ENCODE data around the gene IQSEC1.

The IQSEC1 gene

DNA sequence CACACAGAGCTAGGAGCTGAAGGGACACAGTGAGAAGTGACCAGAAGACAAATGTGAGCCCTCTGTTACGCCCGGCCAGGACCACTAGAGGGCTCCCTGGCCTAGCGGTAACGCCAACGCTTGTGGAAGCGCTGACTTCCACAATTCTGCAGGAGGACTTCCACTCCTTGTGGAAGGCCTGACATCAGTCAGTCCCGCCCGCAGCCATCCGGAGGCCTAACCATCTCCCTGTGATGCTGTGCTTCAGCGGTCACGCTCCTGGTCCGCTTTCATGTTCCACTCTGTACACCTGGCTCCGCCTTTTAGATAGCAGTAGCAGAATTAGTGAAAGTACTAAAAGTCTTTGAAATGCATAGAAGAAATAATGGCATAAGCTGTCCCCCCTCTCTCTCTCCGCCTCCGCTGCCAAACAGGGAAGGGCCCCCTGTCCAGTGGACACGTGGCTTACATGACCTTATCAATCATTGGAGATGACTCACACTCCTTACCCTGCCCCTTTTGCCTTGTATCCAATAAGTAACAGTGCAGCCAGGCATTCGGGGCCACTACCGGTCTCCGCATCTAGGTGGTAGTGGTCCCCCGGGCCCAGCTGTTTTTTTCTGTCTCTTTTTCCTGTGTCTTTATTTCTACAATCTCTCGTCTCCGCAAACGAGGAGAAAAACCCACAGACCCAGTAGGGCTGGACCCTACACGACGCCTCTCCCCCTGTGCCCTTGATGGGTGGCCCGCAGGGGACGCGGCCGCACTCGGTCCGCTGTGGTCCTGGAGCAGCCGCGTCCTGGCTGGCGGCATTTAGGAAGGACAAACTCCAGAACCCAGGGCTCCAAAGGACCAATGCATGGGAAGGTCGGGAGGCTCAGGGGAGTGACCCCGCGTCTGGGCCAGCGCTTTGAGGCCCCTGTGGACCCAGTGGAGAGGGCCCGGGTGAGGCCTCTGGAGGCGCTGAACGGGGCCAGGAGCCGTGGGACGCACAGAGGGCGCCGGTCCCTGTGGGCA, 204.9 kb downstream of the IQSEC1 start:
- Histone ChIP-seq H3K9ac (ENCODE audit: low read length) (peak overlapping the region; percentile 54), H4K8ac (ENCODE audit: low read length) (peak overlapping the region; percentile 90), H3K4me1 (ENCODE audit: control insufficient read depth, insufficient read depth, low read depth, low read length) (peaks cover 8% of the 10 kb centered on the region), H3K27ac (ENCODE audit: low read length, poor library complexity, severe bottlenecking) (peak overlapping the region; percentile 21), H2AK5ac (ENCODE audit: low read length, severe bottlenecking) (no peak overlapping the region), H3K23ac (ENCODE audit: low read length in 2 of 2) (no peak overlapping the region), H3K79me1 (replicated peaks; ENCODE audit: low read length, poor library complexity, severe bottlenecking) (no peaks in the 10 kb centered on the region), H3K27me3 (ENCODE audit: control insufficient read depth in 1 of 2, insufficient read depth in 1 of 2, low read length in 2 of 2) (peaks cover 11 to 35% of the 10 kb centered on the region in 2 experiments), H3K4ac (ENCODE audit: low read depth in 1 of 2, low read length in 2 of 2) (peak overlapping the region; percentile 49 to 57), H3K4me3 (ENCODE audit: insufficient read depth in 1 of 2, low read depth in 1 of 2, low read length in 2 of 2) (peak overlapping the region in 1 of 2 experiments; percentile 53), H3K14ac (ENCODE audit: low read length in 2 of 2) (no peak overlapping the region), H2BK5ac (ENCODE audit: low read depth, low read length, poor library complexity, severe bottlenecking) (no peak overlapping the region), H2AFZ (ENCODE audit: low read depth, low read length) (peak overlapping the region; percentile 93), H3K4me2 (ENCODE audit: low read length, poor library complexity, severe bottlenecking) (peak overlapping the region; percentile 92), H3K18ac (ENCODE audit: low read depth in 1 of 2, low read length in 2 of 2) (peak overlapping the region in 1 of 2 experiments; percentile 55), H4K91ac (ENCODE audit: low read length) (peak overlapping the region; percentile 83), H3K36me3 (ENCODE audit: control insufficient read depth in 1 of 2, insufficient read depth in 2 of 2, low read depth in 1 of 2, low read length in 2 of 2) (no peaks in the 10 kb centered on the region), H2BK120ac (ENCODE audit: low read depth, low read length) (peak overlapping the region; percentile 35), H2BK15ac (ENCODE audit: low read depth, poor library complexity, severe bottlenecking) (peak overlapping the region; percentile 58), H3K9me3 (ENCODE audit: control insufficient read depth, low read length) (peaks cover 12% of the 10 kb centered on the region), H2BK12ac (ENCODE audit: low read length in 2 of 2) (peak overlapping the region in 1 of 2 experiments; percentile 10)
- 5% methylated on average over 37 of the region's 45 CpGs for WGBS
- peak; percentile 93 for DNase-seq

DNA sequence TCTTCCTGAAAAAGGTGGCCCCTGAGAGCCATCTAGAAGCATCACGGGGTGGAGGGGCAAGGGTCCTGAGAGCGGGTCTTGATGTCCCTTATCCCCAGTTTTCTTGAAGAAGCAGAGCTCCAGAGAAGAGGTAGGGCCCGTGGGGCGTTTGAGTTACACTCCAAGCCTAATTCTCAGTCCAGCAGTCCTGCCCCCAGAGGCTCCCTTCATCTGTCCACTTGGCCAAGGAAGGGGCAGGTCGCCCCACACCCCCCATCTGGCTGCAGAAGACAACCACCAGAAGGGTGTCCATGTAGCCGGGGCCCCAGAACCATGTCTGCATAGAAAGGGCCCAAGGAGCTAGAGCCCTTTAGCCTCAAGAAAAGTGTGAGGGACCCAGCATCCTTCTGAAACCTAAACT, 206.4 kb downstream of the IQSEC1 start:
- Histone ChIP-seq H3K79me1 (replicated peaks; ENCODE audit: low read length, poor library complexity, severe bottlenecking) (no peaks in the 10 kb centered on the region), H3K4me1 (ENCODE audit: control insufficient read depth, insufficient read depth, low read depth, low read length) (peaks cover 8% of the 10 kb centered on the region), H2BK12ac (ENCODE audit: low read length in 2 of 2) (no peak overlapping the region), H2AK5ac (ENCODE audit: low read length, severe bottlenecking) (no peak overlapping the region), H3K9me3 (ENCODE audit: control insufficient read depth, low read length) (peaks cover 12% of the 10 kb centered on the region), H2BK5ac (ENCODE audit: low read depth, low read length, poor library complexity, severe bottlenecking) (no peak overlapping the region), H3K18ac (ENCODE audit: low read depth in 1 of 2, low read length in 2 of 2) (no peak overlapping the region), H3K4me3 (ENCODE audit: insufficient read depth in 1 of 2, low read depth in 1 of 2, low read length in 2 of 2) (no peak overlapping the region), H2BK120ac (ENCODE audit: low read depth, low read length) (no peak overlapping the region), H3K14ac (ENCODE audit: low read length in 2 of 2) (no peak overlapping the region), H3K27ac (ENCODE audit: low read length, poor library complexity, severe bottlenecking) (no peak overlapping the region), H2BK15ac (ENCODE audit: low read depth, poor library complexity, severe bottlenecking) (no peak overlapping the region), H3K36me3 (ENCODE audit: control insufficient read depth in 1 of 2, insufficient read depth in 2 of 2, low read depth in 1 of 2, low read length in 2 of 2) (no peaks in the 10 kb centered on the region), H2AFZ (ENCODE audit: low read depth, low read length) (no peak overlapping the region), H4K91ac (ENCODE audit: low read length) (no peak overlapping the region), H3K27me3 (ENCODE audit: control insufficient read depth in 1 of 2, insufficient read depth in 1 of 2, low read length in 2 of 2) (peaks cover 15 to 32% of the 10 kb centered on the region in 2 experiments), H3K4ac (ENCODE audit: low read depth in 1 of 2, low read length in 2 of 2) (no peak overlapping the region), H3K9ac (ENCODE audit: low read length) (no peak overlapping the region), H4K8ac (ENCODE audit: low read length) (no peak overlapping the region), H3K23ac (ENCODE audit: low read length in 2 of 2) (no peak overlapping the region), H3K4me2 (ENCODE audit: low read length, poor library complexity, severe bottlenecking) (no peak overlapping the region)
- 70% methylated on average over 6 of the region's 6 CpGs for WGBS
- DNase-seq: no peak

DNA sequence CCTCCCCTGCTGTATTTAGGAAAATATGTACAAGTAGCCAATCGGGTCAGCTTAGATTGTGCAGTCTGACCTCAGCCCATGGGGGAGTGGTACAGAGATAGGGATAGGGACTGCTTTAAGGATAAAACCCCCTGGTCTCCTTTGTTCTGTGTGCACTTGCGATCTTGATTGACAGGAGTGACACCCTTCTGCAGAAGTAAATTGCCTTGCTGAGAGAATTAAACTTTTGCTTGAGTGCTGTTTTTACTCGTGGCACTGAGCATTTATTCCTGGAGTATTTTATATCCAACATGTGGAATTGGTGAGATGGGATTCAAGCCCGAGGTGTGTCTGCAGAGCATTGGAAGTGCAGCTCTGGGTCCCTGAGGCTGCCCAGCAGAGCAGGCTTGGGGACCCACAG, 208.0 kb downstream of the IQSEC1 start:
- no peaks in the 10 kb centered on the region for H3K79me1 ChIP-seq (replicated peaks; ENCODE audit: low read length, poor library complexity, severe bottlenecking)
- H3K23ac ChIP-seq (ENCODE audit: low read length in 2 of 2): no peak overlapping the region
- peaks cover 12% of the 10 kb centered on the region for H3K9me3 ChIP-seq (ENCODE audit: control insufficient read depth, low read length)
- H3K27me3 ChIP-seq (ENCODE audit: control insufficient read depth in 1 of 2, insufficient read depth in 1 of 2, low read length in 2 of 2): peaks cover 17 to 26% of the 10 kb centered on the region in 2 experiments
- H3K36me3 ChIP-seq (ENCODE audit: control insufficient read depth in 1 of 2, insufficient read depth in 2 of 2, low read depth in 1 of 2, low read length in 2 of 2): no peaks in the 10 kb centered on the region
- H3K4ac ChIP-seq (ENCODE audit: low read depth in 1 of 2, low read length in 2 of 2): no peak overlapping the region
- no peak overlapping the region for H4K8ac ChIP-seq (ENCODE audit: low read length)
- no peak for DNase-seq
- no peak overlapping the region for H4K91ac ChIP-seq (ENCODE audit: low read length)
- peaks cover 8% of the 10 kb centered on the region for H3K4me1 ChIP-seq (ENCODE audit: control insufficient read depth, insufficient read depth, low read depth, low read length)
- H3K4me2 ChIP-seq (ENCODE audit: low read length, poor library complexity, severe bottlenecking): no peak overlapping the region
- H2BK5ac ChIP-seq (ENCODE audit: low read depth, low read length, poor library complexity, severe bottlenecking): no peak overlapping the region
- no peak overlapping the region for H3K27ac ChIP-seq (ENCODE audit: low read length, poor library complexity, severe bottlenecking)
- no peak overlapping the region for H3K4me3 ChIP-seq (ENCODE audit: insufficient read depth in 1 of 2, low read depth in 1 of 2, low read length in 2 of 2)
- no peak overlapping the region for H2BK15ac ChIP-seq (ENCODE audit: low read depth, poor library complexity, severe bottlenecking)
- 89% methylated on average over 4 of the region's 4 CpGs for WGBS
- no peak overlapping the region for H3K18ac ChIP-seq (ENCODE audit: low read depth in 1 of 2, low read length in 2 of 2)
- H2BK12ac ChIP-seq (ENCODE audit: low read length in 2 of 2): no peak overlapping the region
- no peak overlapping the region for H3K14ac ChIP-seq (ENCODE audit: low read length in 2 of 2)
- no peak overlapping the region for H3K9ac ChIP-seq (ENCODE audit: low read length)
- H2AK5ac ChIP-seq (ENCODE audit: low read length, severe bottlenecking): no peak overlapping the region
- H2BK120ac ChIP-seq (ENCODE audit: low read depth, low read length): no peak overlapping the region
- no peak overlapping the region for H2AFZ ChIP-seq (ENCODE audit: low read depth, low read length)

DNA sequence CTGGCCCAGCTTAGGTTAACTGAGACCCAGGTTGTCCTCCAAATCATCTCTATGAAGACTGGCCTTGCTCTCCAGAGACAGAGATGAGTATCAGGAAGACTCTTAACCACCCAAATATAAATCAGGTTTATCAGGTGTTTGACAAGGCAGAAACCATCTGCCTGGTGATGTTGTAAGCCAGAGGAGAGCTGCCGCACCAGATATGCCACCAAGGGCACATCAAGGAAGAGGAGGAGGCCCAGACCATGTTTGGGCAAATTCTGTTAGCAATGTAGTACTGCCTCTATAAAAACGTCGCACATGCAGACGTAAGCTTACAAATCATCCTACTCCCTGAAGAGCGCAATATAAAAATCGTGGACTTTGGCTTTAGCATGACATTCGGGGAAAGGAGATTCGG, 210.8 kb downstream of the IQSEC1 start:
- no peak overlapping the region for H2BK120ac ChIP-seq (ENCODE audit: low read depth, low read length)
- H4K8ac ChIP-seq (ENCODE audit: low read length): no peak overlapping the region
- H3K4ac ChIP-seq (ENCODE audit: low read depth in 1 of 2, low read length in 2 of 2): no peak overlapping the region
- no peaks in the 10 kb centered on the region for H3K79me1 ChIP-seq (replicated peaks; ENCODE audit: low read length, poor library complexity, severe bottlenecking)
- H2BK15ac ChIP-seq (ENCODE audit: low read depth, poor library complexity, severe bottlenecking): no peak overlapping the region
- H3K36me3 ChIP-seq (ENCODE audit: control insufficient read depth in 1 of 2, insufficient read depth in 2 of 2, low read depth in 1 of 2, low read length in 2 of 2): no peaks in the 10 kb centered on the region
- no peak for DNase-seq
- H3K9me3 ChIP-seq (ENCODE audit: control insufficient read depth, low read length): peaks cover 12% of the 10 kb centered on the region
- H3K14ac ChIP-seq (ENCODE audit: low read length in 2 of 2): no peak overlapping the region
- H2AFZ ChIP-seq (ENCODE audit: low read depth, low read length): no peak overlapping the region
- no peak overlapping the region for H3K23ac ChIP-seq (ENCODE audit: low read length in 2 of 2)
- H2BK12ac ChIP-seq (ENCODE audit: low read length in 2 of 2): no peak overlapping the region
- no peak overlapping the region for H3K4me2 ChIP-seq (ENCODE audit: low read length, poor library complexity, severe bottlenecking)
- H3K4me1 ChIP-seq (ENCODE audit: control insufficient read depth, insufficient read depth, low read depth, low read length): no peaks in the 10 kb centered on the region
- no peak overlapping the region for H3K4me3 ChIP-seq (ENCODE audit: insufficient read depth in 1 of 2, low read depth in 1 of 2, low read length in 2 of 2)
- no peak overlapping the region for H2AK5ac ChIP-seq (ENCODE audit: low read length, severe bottlenecking)
- no peak overlapping the region for H3K27ac ChIP-seq (ENCODE audit: low read length, poor library complexity, severe bottlenecking)
- H4K91ac ChIP-seq (ENCODE audit: low read length): no peak overlapping the region
- no peak overlapping the region for H3K18ac ChIP-seq (ENCODE audit: low read depth in 1 of 2, low read length in 2 of 2)
- WGBS: 93% methylated on average over 8 of the region's 8 CpGs
- no peak overlapping the region for H2BK5ac ChIP-seq (ENCODE audit: low read depth, low read length, poor library complexity, severe bottlenecking)
- H3K27me3 ChIP-seq (ENCODE audit: control insufficient read depth in 1 of 2, insufficient read depth in 1 of 2, low read length in 2 of 2): peaks cover 18 to 38% of the 10 kb centered on the region in 2 experiments
- H3K9ac ChIP-seq (ENCODE audit: low read length): no peak overlapping the region

Data from mesenchymal stem cell (in vitro differentiated cells and primary cell).